ENCODE results near the gene RYR2. TPM values are rescaled to one million over a fixed set of nuclear protein-coding genes. Genes with fewer than 3 reads are reported as not detected.

Gene RYR2
- total RNA-seq, 4 donors from 2014 or later: 0.53 to 1.2 (median 0.57) TPM

DNA sequence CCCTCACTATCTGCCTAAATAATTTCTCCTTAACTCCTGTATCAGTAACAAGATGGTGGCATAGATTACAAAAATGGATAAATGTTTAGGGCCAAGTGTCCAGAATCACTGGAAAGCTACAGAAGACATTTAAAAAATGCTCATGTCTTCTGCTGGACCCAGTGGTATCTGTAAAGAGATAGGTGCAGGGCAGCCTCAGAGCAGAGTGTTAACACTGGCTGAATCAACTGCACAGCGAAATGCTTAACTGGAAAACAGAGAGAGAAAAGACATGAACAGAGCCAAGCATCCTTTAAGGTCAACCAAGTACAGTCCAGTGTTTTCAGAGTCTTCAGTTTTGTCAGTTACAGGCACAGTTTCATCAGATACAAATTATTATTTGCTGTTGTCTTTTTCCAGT lies 429.4 kb downstream of the RYR2 start:
- no peaks in the 10 kb centered on the region for H3K27me3 ChIP-seq
- TF ChIP-seq EP300 (IDR thresholded peaks at IDR 0.05) (no peak), POLR2A (IDR thresholded peaks at IDR 0.05) (no peak), POLR2AphosphoS5 (IDR thresholded peaks at IDR 0.05) (no peak), CTCF (IDR thresholded peaks at IDR 0.05) (no peak)
- H3K27ac ChIP-seq: no peak overlapping the region
- WGBS: 44% methylated on average over 1 of the region's 1 CpG
- no peaks in the 10 kb centered on the region for H3K36me3 ChIP-seq
- H3K4me3 ChIP-seq: no peak overlapping the region
- H3K9me3 ChIP-seq: no peaks in the 10 kb centered on the region
- no peaks in the 10 kb centered on the region for H3K4me1 ChIP-seq
- no peak for DNase-seq (ENCODE audit: low spot score in 2 of 2)

DNA sequence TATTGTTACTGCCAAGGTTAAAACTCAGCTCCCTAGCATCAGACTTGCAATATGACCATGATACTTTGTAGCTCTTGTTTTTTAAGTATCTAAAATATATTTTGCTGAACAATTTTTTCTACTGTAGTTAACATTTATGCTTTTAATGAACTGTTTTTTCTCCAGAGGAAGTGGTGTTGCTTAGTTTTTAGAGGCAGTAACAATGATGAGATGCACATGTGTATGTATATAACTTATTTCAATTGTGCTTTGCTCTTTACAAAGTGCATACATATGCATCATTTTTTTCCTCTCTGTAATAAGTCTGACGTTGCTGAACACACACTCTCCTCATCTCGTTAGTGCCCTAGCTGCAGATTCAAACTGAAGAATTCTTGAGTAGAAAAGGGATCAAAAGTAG lies 430.0 kb downstream of the RYR2 start:
- no peaks in the 10 kb centered on the region for H3K9me3 ChIP-seq
- H3K27ac ChIP-seq: no peak overlapping the region
- H3K27me3 ChIP-seq: no peaks in the 10 kb centered on the region
- whole genome bisulfite sequencing: 41% methylated on average over 2 of the region's 2 CpGs
- no peak for TF ChIP-seq EP300 (IDR thresholded peaks at IDR 0.05)
- TF ChIP-seq POLR2A (IDR thresholded peaks at IDR 0.05): no peak
- TF ChIP-seq POLR2AphosphoS5 (IDR thresholded peaks at IDR 0.05): no peak
- TF ChIP-seq CTCF (IDR thresholded peaks at IDR 0.05): no peak
- no peaks in the 10 kb centered on the region for H3K4me1 ChIP-seq
- no peaks in the 10 kb centered on the region for H3K36me3 ChIP-seq
- no peak overlapping the region for H3K4me3 ChIP-seq
- no peak for DNase-seq (ENCODE audit: low spot score in 2 of 2)

GRCh38 chr1:237473854-237474253 lies 431.9 kb downstream of the RYR2 start:
- H3K4me1 ChIP-seq: no peaks in the 10 kb centered on the region
- no peaks in the 10 kb centered on the region for H3K36me3 ChIP-seq
- WGBS: 76% methylated on average over 5 of the region's 5 CpGs
- no peak overlapping the region for H3K27ac ChIP-seq
- H3K4me3 ChIP-seq: no peak overlapping the region
- no peaks in the 10 kb centered on the region for H3K27me3 ChIP-seq
- DNase-seq (ENCODE audit: low spot score in 2 of 2): no peak
- no peaks in the 10 kb centered on the region for H3K9me3 ChIP-seq
- TF ChIP-seq CTCF (IDR thresholded peaks at IDR 0.05) (no peak), EP300 (IDR thresholded peaks at IDR 0.05) (no peak), POLR2A (IDR thresholded peaks at IDR 0.05) (no peak), POLR2AphosphoS5 (IDR thresholded peaks at IDR 0.05) (no peak)

- Histone ChIP-seq H3K27ac (no peak overlapping the region), H3K4me1 (no peaks in the 10 kb centered on the region), H3K9me3 (no peaks in the 10 kb centered on the region), H3K4me3 (no peak overlapping the region), H3K36me3 (no peaks in the 10 kb centered on the region), H3K27me3 (no peaks in the 10 kb centered on the region)
- DNase-seq (ENCODE audit: low spot score in 2 of 2): no peak
- TF ChIP-seq POLR2A (IDR thresholded peaks at IDR 0.05): no peak
- no peak for TF ChIP-seq EP300 (IDR thresholded peaks at IDR 0.05)
- TF ChIP-seq CTCF (IDR thresholded peaks at IDR 0.05): no peak
- no peak for TF ChIP-seq POLR2AphosphoS5 (IDR thresholded peaks at IDR 0.05)
- WGBS: 83% methylated on average over 4 of the region's 4 CpGs
Measured at GRCh38 chr1:237478082-237478481, 436.1 kb downstream of the RYR2 start.

DNA sequence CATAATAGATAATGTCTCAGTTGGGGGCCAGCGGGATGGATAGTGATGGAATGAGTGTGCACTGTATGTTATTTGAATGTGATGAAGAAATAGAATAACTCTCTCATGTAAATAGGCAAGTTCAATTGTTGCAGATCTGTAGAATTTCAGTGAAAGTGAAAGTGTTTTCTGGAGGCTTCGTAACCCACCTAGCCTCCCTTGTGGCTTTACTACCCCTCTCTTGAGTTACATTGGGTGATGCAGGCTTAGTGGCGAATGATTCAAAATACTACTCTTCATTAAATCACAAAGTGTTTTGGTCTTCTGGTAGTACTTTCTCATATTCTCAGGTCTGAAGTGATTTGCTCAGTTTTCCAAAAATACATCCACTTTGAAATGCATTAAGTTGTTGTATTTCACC lies 436.9 kb downstream of the RYR2 start:
- Histone ChIP-seq H3K36me3 (no peaks in the 10 kb centered on the region), H3K27ac (no peak overlapping the region), H3K4me1 (no peaks in the 10 kb centered on the region), H3K27me3 (no peaks in the 10 kb centered on the region), H3K4me3 (no peak overlapping the region), H3K9me3 (no peaks in the 10 kb centered on the region)
- TF ChIP-seq POLR2AphosphoS5 (IDR thresholded peaks at IDR 0.05) (no peak), CTCF (IDR thresholded peaks at IDR 0.05) (no peak), EP300 (IDR thresholded peaks at IDR 0.05) (no peak), POLR2A (IDR thresholded peaks at IDR 0.05) (no peak)
- 93% methylated on average over 3 of the region's 3 CpGs for WGBS
- no peak for DNase-seq (ENCODE audit: low spot score in 2 of 2)

Measured in suprapubic skin (tissue), 4 donors.